HG02943 (cell line): ENCODE results near the gene PLA2G2F.
"Not testable (repeated sequence)": the region's sequence is repeated elsewhere in the genome, so short reads cannot be mapped to it uniquely, and the experiment has no call there.

Experiments used
- ATAC-seq: cut with Tn5 transposase; IDR thresholded peaks from one replicate; pipeline ENCODE4 v1.9.1; 2021; ENCODE audit warnings: mild to moderate bottlenecking, low read depth, moderate library complexity; ENCODE audit not compliant: unreplicated experiment

PLA2G2F gene

GRCh38 chr1:20112279-20113000, 26.7 kb upstream of the PLA2G2F start:
- ATAC-seq: no peak

DNA sequence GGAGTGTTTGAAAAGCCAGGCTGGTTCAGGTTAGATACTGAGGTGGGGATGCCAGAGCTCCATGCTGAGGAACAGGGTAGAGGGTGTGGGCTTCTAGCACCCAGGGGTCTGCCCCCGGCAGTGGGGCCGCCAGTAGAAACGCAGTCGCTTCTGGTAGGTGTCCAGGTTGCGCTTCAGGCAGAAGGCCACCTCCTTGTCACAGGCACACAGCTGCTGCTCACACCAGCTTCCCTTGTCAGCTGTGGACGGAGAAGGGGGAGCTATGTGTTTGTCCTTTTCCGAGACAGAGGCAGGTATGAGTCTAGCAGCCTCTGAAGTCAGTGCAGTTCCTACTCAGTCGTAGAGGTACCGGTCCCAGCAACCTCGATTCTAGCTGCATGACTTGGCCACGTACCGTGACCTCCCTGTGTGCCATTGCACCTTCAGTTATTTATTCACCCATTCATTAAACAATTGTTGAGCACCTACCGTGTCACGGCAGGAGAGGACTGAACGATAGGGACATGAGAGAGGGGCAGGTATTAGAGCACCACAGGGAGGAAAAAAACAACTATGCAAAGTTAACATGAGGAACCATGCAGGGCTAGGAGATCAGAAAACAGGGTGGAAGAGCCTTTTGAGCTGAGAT, 25.0 kb upstream of the PLA2G2F start:
- ATAC-seq: no peak

DNA sequence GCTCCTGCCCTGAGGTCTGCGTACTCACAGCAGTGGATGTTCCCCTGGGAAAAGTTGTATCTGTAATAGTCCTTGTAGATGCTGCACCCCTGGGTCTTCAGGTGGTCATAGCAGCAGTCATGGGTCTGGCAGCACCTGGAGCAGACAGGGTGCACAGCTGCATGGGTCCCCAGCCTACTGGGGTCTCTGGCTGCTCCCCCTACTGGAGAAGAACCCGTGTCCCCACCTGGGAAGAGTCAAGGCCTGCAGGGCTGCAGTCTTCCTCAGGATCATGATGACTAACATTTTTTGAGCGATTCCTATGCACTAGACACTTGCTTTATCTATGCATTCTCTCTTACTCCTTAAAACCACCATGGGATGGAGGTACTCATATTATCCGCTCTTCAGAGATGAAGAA, 23.6 kb upstream of the PLA2G2F start:
- no peak for ATAC-seq

DNA sequence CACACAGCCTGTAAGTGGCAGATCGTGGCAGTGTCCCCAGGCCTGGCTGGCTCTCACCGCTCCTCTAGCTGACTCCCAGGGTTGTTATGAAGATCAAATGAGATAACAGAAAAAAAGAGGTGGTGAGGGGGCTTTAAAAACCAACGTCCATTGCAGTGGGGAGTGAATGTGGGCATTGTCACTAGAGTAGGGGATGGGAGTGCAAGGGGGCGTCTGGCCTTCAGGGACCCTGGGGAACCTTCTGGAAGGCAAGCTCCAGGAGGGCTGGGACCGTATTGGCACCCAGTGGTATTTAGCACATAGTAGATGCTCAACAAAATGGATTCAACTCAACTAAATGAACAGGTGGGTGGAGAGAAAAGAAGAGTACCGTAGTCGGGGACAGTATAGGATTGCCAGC, 23.2 kb upstream of the PLA2G2F start:
- no peak for ATAC-seq

DNA sequence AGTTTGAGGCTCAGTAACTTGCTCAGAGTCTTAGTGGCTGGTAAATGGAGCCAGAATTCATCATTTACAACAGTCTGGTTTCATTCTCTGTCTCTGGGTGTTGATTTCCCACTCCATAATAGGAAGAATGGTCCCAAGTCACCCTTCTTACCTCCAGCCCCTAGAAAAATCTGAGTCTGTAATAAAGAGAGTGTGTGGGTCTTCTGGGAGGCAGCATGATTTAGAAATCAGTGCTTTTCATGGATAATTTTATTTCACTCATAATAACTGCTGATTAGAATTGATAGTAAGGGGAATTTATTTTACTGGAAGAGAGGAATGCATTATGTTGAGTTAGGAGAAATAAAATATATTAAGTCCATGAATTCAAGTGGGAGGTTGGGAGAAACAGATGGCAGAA, 21.9 kb upstream of the PLA2G2F start:
- no peak for ATAC-seq

GRCh38 chr1:20119347-20119746, 19.8 kb upstream of the PLA2G2F start, which contains the start of gene PLA2G2D:
Gene PLA2G2D (minus strand): TSS chr1:20119536. CDS start chr1:20119498, 38 bp downstream.
- ATAC-seq: no peak

DNA sequence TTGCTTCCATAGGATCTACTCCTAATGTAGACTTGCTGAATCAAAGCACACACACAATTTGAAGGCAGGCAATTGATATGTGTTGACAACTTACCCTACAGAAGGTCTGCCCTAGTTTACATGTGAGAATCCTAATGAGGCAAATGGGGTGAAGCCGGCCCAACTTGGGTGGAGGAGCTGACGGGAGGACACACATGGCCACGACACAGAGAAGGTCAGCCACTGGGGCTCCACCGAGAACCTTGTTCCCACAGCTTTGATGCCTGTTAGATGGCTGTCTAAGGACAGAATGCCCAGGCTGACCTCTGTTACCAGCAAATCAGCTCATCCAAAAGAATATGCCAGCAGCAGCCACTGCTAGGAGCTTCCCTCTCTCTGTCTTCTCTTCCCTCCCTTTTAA, 18.3 kb upstream of the PLA2G2F start:
- no peak for ATAC-seq

DNA sequence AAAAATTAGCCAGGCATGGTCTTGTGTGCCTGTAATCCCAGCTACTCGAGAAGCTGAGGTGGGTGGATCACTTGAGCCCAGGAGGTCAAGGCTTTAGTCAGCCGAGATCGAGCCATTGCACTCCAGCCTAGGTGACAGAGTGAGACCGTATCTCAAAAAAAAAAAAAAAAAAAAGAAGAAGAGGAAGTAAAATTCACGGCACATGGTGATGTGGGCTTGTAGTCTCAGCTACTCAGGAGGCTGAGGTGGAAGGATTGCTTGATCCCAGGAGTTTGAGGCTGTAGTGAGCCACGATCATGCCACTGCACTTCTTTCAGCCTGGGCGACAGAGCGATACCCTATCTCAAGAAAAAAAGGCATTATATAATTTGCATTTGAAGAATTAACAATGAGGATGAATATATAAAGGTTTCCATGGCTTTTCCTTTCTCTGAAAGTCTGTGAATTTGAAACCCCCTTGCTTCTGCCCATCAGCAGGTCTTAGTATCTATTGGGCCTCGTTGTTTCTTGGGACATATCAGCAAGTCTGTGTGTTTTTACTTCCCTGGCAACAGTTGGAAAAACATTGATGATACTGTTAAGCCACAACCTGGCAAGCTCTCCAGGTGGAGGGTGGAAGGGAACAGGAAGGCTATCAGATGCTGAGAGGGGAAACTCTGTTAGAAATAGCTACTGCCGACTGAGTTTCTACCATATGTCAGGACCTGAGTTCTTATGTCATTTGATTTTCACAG, 15.2 kb upstream of the PLA2G2F start:
- no peak for ATAC-seq

GRCh38 chr1:20124456-20125057, 14.6 kb upstream of the PLA2G2F start:
- no peak for ATAC-seq

- no peak for ATAC-seq
These were observed 14.0 kb upstream of the PLA2G2F start for GRCh38 chr1:20125100-20125499.

DNA sequence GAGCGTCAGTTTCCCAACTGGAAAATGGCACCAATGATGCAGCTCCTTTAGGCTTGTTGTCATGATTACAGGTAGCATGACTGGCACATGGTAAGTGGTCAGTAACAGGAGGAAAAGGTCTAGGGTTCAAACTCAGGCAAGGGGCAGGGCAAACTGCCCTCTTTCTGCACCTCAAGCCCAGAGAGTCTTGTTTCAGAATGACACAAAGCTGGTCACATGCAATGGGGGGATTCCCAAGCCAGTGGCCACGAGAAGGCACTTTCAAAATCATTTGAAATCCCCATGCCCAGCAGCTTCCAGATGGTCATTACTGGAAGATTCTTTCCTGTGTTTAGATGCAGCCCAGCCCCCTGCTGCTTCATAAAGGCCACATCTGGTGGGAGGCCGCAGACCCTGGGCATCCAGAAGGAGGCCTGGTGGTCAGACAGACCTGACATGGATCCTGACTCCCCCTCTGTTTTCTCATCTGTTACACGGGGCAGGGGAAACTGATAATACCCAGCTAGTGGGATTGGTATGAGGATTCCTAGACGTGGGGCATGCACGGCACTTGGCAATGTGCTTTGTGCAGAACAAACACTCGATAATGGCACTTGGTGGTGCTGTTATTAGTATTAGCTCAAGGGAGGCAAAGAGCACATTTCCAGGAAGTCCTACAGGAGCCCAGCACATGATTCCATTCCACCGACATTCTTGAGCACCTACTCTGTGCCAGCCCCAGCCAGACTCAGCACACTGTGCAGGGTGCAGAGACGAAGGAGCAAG, 12.9 kb upstream of the PLA2G2F start:
- no peak for ATAC-seq

DNA sequence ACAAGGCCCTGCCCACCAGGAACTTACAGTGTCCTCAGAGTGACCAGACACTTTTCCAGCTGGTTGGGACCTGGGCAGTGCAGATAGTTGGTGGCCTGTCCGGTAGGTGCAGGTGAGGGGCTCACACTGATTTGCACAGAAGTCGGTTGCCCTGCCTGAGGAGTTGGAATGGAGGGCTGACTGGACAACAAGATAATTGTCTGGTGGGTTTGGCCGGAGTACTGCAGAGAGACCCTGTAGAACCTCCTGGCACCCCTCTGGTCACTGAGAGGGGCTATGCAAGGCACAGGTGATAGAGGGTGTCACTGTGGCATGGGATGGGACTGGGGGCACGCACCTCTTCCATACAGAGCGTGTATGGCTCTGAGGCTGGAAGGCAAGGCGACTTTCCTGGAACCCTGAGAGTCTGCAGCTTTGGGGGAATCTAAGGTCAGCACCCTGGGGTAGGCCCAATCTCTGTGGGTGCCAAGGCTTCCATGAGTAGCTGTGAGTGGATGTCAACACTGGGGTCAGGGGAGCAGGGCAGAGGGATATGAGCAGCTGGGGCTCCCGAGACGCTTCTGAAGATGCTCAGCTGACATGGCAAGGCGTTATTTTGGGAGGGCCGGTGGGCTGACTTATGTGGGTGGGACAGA, 12.2 kb upstream of the PLA2G2F start:
- no peak for ATAC-seq

- not testable (repeated sequence) for ATAC-seq
These were observed 8.6 kb upstream of the PLA2G2F start for GRCh38 chr1:20130518-20130917.

- no peak for ATAC-seq
These were observed 4.1 kb upstream of the PLA2G2F start for GRCh38 chr1:20134995-20135394.

GRCh38 chr1:20136249-20136648, 2.9 kb upstream of the PLA2G2F start:
- no peak for ATAC-seq

- ATAC-seq: no peak
These were observed 2.1 kb upstream of the PLA2G2F start for GRCh38 chr1:20137055-20137454.

- ATAC-seq: no peak
These were observed 1.5 kb upstream of the PLA2G2F start for GRCh38 chr1:20137604-20138003.

DNA sequence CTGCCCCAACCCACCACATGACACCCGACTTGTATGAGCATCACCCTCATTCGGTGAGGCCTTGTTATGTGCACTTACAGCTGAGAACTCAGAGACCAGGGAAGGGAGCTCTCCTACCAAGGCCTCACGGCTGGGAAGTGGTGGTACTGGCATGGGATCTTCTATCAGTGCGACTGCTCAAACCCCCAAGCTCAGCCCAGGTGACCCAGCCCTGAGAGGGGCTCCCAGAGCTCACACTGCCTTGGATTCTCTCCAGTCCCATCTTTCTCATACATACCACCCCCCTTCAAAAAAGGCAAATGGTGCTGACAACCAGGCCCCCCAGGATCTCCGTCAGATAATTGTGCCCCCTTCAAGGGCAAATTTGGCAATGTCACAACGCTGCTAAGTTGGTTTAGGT, 777 bp upstream of the PLA2G2F start:
- no peak for ATAC-seq

DNA sequence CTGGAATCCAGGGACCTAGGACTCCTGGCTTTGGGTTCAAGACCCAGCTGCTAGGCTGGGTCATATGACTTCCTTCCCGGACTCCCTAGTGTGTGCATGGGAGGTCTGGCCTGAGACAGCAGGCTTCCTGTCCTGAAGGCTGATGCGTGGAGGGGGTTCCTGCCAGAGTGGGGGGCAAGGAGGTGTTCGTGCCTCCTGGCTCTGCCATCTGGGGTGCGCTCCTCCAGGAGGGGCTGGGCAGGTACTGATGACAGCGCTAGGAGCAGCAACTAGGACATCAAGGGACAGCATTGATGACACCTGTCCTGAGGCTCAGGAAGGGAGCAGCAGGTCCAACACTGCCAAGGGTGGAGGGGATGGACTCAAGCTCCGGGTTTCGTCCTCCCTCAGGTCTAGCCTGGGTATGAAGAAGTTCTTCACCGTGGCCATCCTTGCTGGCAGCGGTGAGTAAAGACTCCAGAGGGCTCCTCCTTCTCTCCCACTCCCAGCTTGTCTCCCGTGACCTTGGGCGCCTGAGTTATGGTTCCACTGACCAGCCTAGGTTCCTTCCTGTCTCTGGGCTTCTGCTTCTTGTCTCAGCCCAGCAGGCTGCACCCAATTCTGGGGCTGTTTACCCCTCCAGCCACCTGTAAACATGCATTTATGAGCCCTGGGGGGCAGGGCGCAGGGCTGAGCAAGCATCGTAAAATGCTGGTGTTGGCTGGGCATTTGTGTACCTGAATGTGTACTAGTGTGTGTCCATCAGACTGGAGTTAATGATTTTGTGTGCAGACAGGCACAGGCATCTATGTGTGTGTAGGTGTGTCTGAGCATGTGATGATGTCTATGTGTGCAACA, 871 bp downstream of the PLA2G2F start:
- no peak for ATAC-seq
